Left lung (tissue), 10 donors: ENCODE results near the gene PFKP. TPM values are rescaled to one million over a fixed set of nuclear protein-coding genes. Genes with fewer than 3 reads are reported as not detected.

Source experiments
- ATAC-seq: fragments of 200-7000 bp; cut with Tn5 transposase; one replicate; pipeline ENCODE4 v1.9.1; 2020; ENCODE audit warnings: moderate library complexity
- DNase-seq, 4 donors: peaks; one replicate each; pipeline ENCODE4 v3.0.0-alpha.2; 2013 to 2020
- H3K27ac ChIP-seq, 2 donors: fragments of 200-600 bp; sonication (generic) in 1 of 2; one replicate each; pipeline versions ENCODE4 v1.5.0 to v1.8.0; 2020 to 2021
- H3K27me3 ChIP-seq, 2 donors: fragments of 200-600 bp; sonication (generic) in 1 of 2; one replicate each; pipeline versions ENCODE4 v1.5.0 to v1.8.0; 2020 to 2021
- H3K36me3 ChIP-seq, 2 donors: fragments of 200-600 bp; sonication (generic) in 1 of 2; one replicate each; pipeline versions ENCODE4 v1.5.0 to v1.8.0; 2020 to 2021
- H3K4me1 ChIP-seq, 2 donors: fragments of 200-600 bp; one replicate each; pipeline ENCODE4 v1.8.0; 2021
- H3K4me3 ChIP-seq, 2 donors: fragments of 200-600 bp; sonication (generic) in 1 of 2; one replicate each; pipeline versions ENCODE4 v1.5.0 to v1.8.0; 2020 to 2021; ENCODE audit warnings: mild to moderate bottlenecking in 1 of 2
- H3K9me3 ChIP-seq, 2 donors: fragments of 200-600 bp; sonication (generic) in 1 of 2; one replicate each; pipeline versions ENCODE4 v1.5.0 to v1.8.0; 2020 to 2021
- intact Hi-C, 2 donors: fragments of 100-400 bp; cut with DNase I; formaldehyde crosslinking; loops; one replicate each; pipeline versions ENCODE4 v1.11.2 to v1.14.2; 2022
- polyA plus RNA-seq, 6 donors: library from polyadenylated mRNA; unstranded; fragments of 120-200 nt; gene quantifications; one replicate each; pipeline ENCODE4 v1.2.1, GENCODE V29; 2013; ENCODE audit not compliant: insufficient read length in 6 of 6
- total RNA-seq, 2 donors: library from RNA; stranded (reverse); fragmentation: NEBNext Ultra II Directional; extraction: Animal tissue kit (Norgen Biotek cat#: 25700); gene quantifications; one replicate each; pipeline ENCODE4 v1.2.1, GENCODE V29; 2021
- TF ChIP-seq, protein P1 (sequence below), 2 donors: fragments of 200-600 bp; sonication (generic) in 1 of 2; IDR thresholded peaks; one replicate each; pipeline versions ENCODE4 v1.5.0 to v1.8.0; 2021; ENCODE audit warnings: antibody characterized with exemption in 2 of 2
- donor health status: DM: no; HTN: yes; CAD: no.
- donor health status: DM: no; HTN: no; CAD: no.

PFKP gene
- total and polyA plus RNA-seq, 8 donors = 7.4 to 70.0 (median 11.2) TPM

DNA sequence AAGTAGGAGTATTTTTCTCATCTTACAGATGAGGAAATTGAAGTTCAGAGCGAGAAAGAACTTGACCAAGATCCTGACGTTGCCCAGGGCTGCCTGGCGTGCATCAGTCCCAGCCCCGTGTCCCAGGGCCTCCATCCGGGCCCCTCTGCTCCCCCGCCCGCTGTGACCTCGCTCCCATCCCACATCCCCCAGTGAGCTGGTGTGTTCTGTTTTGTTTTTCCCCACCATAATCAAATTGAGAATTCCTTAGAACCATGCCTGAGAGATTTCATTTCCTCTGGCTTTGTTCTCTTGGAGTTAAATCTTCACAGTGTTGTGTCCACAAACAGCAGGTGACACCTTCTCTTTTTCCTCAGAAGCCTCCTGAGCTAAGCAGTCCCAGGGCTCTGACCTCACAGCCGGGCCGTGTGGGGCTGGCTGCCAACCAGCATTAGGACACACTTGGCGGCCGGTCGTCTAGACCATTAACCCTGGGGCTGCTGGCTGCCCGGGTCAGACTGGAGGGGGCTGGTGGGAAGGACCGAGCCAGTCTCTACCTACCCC is 44.3 kb downstream of the PFKP start:
- Histone ChIP-seq H3K36me3 (peaks cover 0 to 83% of the 10 kb centered on the region in 2 donors), H3K27ac (no peak overlapping the region), H3K4me1 (no peaks in the 10 kb centered on the region), H3K4me3 (no peak overlapping the region), H3K9me3 (no peaks in the 10 kb centered on the region), H3K27me3 (no peaks in the 10 kb centered on the region)
- intact Hi-C loops = no loop called here
- no peak for ATAC-seq
- no peak for DNase-seq
- TF ChIP-seq, protein P1, sequence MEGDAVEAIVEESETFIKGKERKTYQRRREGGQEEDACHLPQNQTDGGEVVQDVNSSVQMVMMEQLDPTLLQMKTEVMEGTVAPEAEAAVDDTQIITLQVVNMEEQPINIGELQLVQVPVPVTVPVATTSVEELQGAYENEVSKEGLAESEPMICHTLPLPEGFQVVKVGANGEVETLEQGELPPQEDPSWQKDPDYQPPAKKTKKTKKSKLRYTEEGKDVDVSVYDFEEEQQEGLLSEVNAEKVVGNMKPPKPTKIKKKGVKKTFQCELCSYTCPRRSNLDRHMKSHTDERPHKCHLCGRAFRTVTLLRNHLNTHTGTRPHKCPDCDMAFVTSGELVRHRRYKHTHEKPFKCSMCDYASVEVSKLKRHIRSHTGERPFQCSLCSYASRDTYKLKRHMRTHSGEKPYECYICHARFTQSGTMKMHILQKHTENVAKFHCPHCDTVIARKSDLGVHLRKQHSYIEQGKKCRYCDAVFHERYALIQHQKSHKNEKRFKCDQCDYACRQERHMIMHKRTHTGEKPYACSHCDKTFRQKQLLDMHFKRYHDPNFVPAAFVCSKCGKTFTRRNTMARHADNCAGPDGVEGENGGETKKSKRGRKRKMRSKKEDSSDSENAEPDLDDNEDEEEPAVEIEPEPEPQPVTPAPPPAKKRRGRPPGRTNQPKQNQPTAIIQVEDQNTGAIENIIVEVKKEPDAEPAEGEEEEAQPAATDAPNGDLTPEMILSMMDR (IDR thresholded peaks at IDR 0.05) = no peak

DNA sequence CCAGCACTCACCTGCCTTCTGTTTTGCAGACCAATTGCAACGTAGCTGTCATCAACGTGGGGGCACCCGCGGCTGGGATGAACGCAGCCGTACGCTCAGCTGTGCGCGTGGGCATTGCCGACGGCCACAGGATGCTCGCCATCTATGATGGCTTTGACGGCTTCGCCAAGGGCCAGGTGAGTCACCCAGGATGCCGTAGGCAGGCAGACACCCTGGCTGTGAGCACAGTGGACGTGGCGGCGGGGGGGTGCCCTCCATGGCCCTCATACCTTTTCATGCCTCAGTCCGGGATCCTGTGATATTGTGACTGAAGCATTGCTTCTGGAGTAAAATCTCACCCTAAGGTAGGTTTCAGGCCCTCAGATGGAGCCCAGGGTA is 46.0 kb downstream of the PFKP start:
- no peak for ATAC-seq

DNA sequence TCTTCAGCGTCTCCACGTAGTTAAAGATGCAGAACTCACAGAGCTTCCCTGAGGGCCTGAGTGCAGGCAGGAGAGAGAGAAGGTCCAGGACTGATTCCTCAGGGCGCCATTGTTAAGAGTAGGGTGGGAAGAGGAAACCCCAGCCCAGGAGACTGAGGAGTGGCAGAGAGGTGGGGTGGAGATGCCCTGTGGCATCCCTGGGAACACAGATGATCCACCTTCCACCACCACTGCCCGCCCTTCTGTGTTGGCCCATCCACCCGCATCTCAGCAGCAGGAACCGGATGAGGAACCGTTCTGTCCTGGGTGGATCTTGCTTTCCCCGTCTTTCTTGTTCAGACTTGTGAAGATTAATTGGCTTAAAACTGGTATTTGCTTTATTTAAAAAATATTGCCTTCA is 48.3 kb downstream of the PFKP start:
- TF ChIP-seq, protein P1 (IDR thresholded peaks at IDR 0.05) = no peak
- Histone ChIP-seq H3K4me1 (no peaks in the 10 kb centered on the region), H3K27ac (no peak overlapping the region), H3K9me3 (no peaks in the 10 kb centered on the region), H3K27me3 (no peaks in the 10 kb centered on the region), H3K36me3 (peaks cover 0 to 83% of the 10 kb centered on the region in 2 donors), H3K4me3 (no peak overlapping the region)
- peak in 1 of 4 donors; percentile 20 for DNase-seq
- no peak for ATAC-seq
- intact Hi-C loops = no loop called here

More for the DNA sequence above, 46.0 kb downstream of the PFKP start:
- TF ChIP-seq, protein P1 (IDR thresholded peaks at IDR 0.05) = no peak
- intact Hi-C loops = no loop called here
- Histone ChIP-seq H3K27me3 (no peaks in the 10 kb centered on the region), H3K4me3 (no peak overlapping the region), H3K36me3 (peaks cover 0 to 84% of the 10 kb centered on the region in 2 donors), H3K27ac (no peak overlapping the region), H3K4me1 (no peaks in the 10 kb centered on the region), H3K9me3 (no peaks in the 10 kb centered on the region)
- DNase-seq = no peak

DNA sequence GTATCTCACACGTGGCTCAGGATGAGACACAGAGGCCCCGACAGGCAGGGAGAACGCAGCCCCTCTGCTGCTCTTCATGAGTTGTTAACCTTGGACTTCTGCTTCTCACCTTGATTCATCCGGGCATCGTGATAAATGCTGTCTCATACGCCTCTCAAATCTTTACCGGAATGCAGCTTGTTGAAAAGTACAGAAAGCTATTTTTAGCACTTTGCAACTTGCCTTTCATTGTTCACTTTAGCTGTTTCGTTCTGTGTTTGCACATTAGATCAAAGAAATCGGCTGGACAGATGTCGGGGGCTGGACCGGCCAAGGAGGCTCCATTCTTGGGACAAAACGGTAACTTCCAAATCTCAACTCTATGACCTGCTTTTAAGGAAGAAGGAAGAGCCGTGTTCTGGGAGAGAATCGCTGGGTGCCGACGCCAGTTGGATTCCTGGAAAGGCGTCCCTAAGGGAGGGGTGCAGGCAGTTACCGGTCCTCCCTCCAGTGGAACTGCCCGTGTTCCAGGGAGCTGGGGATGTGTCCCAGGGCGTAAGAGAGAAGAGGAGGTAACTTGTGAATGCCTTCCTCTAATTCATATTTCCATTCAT is 49.3 kb downstream of the PFKP start:
- H3K36me3 ChIP-seq = peaks cover 0 to 79% of the 10 kb centered on the region in 2 donors
- no peaks in the 10 kb centered on the region for H3K9me3 ChIP-seq
- no peaks in the 10 kb centered on the region for H3K27me3 ChIP-seq
- TF ChIP-seq, protein P1 (IDR thresholded peaks at IDR 0.05) = no peak
- intact Hi-C loops = no loop called here
- no peak overlapping the region for H3K27ac ChIP-seq
- H3K4me1 ChIP-seq = no peaks in the 10 kb centered on the region
- ATAC-seq = peak; percentile 52
- DNase-seq = peak in 1 of 4 donors; percentile 24
- H3K4me3 ChIP-seq = no peak overlapping the region

DNA sequence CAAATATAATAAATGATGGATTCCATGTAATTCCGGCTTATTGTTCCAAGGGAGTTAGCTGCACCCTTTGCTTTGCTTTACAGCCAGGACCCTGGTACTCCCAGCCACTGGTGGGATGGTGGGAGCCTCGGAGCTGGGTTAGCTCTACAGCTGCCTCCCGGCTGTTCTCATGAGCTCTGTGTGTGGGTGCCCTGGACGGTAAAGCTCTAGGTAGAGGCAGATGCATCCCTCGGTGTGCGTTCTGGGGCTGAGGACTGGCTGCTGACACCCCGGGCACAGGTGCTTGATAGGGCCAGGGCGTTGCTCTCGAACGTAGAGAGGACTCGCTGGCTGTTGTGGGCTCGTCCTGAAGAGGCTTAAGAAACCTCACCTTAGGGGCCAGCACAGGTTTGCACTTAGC is 50.1 kb downstream of the PFKP start:
- Histone ChIP-seq H3K27me3 (no peaks in the 10 kb centered on the region), H3K4me3 (no peak overlapping the region), H3K4me1 (no peaks in the 10 kb centered on the region), H3K9me3 (no peaks in the 10 kb centered on the region), H3K36me3 (peaks cover 0 to 78% of the 10 kb centered on the region in 2 donors), H3K27ac (no peak overlapping the region)
- intact Hi-C loops = no loop called here
- TF ChIP-seq, protein P1 (IDR thresholded peaks at IDR 0.05) = no peak
- DNase-seq (peak in 1 of 4 donors; percentile 47), ATAC-seq (no peak)
